K562 (cell line): ENCODE data around the gene MMP24. TPM values are rescaled to one million over a fixed set of nuclear protein-coding genes. Genes with fewer than 3 reads are reported as not detected.

Source experiments
- ATAC-seq: fragments of 200-7000 bp; cut with Tn5 transposase; 3 replicates; pipeline ENCODE4 v1.9.1; 2020; ENCODE audit warnings: moderate library complexity
- BruUV-seq: library from RNA; stranded (reverse); fragments of 400-500 nt; replicated peaks from 2 replicates; lab custom pipeline; 2021; lab: Mats Ljungman, UMichigan
- CTCF ChIA-PET: fragments of 300-600 bp; formaldehyde crosslinking; extraction: SDS; loops from one replicate; lab custom pipeline; 2021; ENCODE audit warnings: low intra/inter-chr PET ratio; lab: Yijun Ruan, JAX
- POLR2A ChIA-PET: fragments of 300-600, 350-650 bp; sonication (Branson Sonifier 250); formaldehyde crosslinking; extraction: SDS; loops from one replicate; lab custom pipeline; 2021; ENCODE audit warnings: antibody characterized with exemption, inconsistent platforms; lab: Yijun Ruan, JAX
- DNase-seq, 4 experiments: peaks; one replicate each; pipeline versions ENCODE4 v3.0.0 to v3.0.0-alpha.2; 2011 to 2018; ENCODE audit warnings: low spot score in 3 of 4, mixed read lengths in 3 of 4; ENCODE audit errors: extremely low read depth in 1 of 4
- FAIRE-seq: peaks from 2 replicates; lab custom pipeline; 2011; peaks lifted over from hg19 to GRCh38; lab: Jason Lieb, UNC
- H2AFZ ChIP-seq: 2 replicates; pipeline ENCODE4 v1.6.0; 2011; ENCODE audit warnings: low read depth, low read length, control low read depth, inconsistent platforms
- H3K27ac ChIP-seq: fragments of 200-600 bp; 3 replicates; pipeline ENCODE4 v1.8.0; 2011; ENCODE audit warnings: low read depth, mild to moderate bottlenecking, control low read depth, inconsistent platforms, low read length, moderate library complexity, mixed read lengths; ENCODE audit errors: extremely low read depth
- H3K27me3 ChIP-seq, 2 experiments: fragments of 300-600 bp in 1 of 2; 2 replicates in 1 of 2; 3 replicates in 1 of 2; pipeline versions ENCODE4 v1.6.0 to v1.8.0; 2011; ENCODE audit warnings: inconsistent platforms in 2 of 2, low read length in 2 of 2, mild to moderate bottlenecking in 1 of 2, mixed read lengths in 1 of 2, moderate library complexity in 1 of 2; ENCODE audit not compliant: control insufficient read depth in 2 of 2, insufficient read depth in 2 of 2
- H3K36me3 ChIP-seq: fragments of 300-600 bp; 3 replicates; pipeline ENCODE4 v1.8.0; 2011; ENCODE audit warnings: mild to moderate bottlenecking, low read length, inconsistent platforms; ENCODE audit not compliant: control insufficient read depth, insufficient read depth
- H3K4me1 ChIP-seq, 2 experiments: fragments of 200-600 bp in 1 of 2; replicated peaks in 1 of 2; 2 replicates in 1 of 2; 3 replicates in 1 of 2; pipeline versions ENCODE4 v1.5.1 to v1.8.0; 2011; ENCODE audit warnings: inconsistent platforms in 2 of 2, low read length in 2 of 2, mild to moderate bottlenecking in 1 of 2, mixed read lengths in 1 of 2, moderate library complexity in 1 of 2; ENCODE audit not compliant: control insufficient read depth in 2 of 2, insufficient read depth in 2 of 2
- H3K4me2 ChIP-seq: 2 replicates; pipeline ENCODE4 v1.6.1; 2011; ENCODE audit warnings: low read length, control low read depth, inconsistent platforms, mixed read lengths; ENCODE audit not compliant: insufficient read depth
- H3K4me3 ChIP-seq: fragments of 200-600 bp; sonication (generic), shearing (Covaris generic); 2 replicates; pipeline ENCODE4 v1.5.1; 2016; ENCODE audit warnings: control low read depth, inconsistent platforms
- H3K79me2 ChIP-seq: fragments of 200-600 bp; 3 replicates; pipeline ENCODE4 v1.8.0; 2011; ENCODE audit warnings: low read length, inconsistent platforms; ENCODE audit not compliant: control insufficient read depth, insufficient read depth
- H3K9ac ChIP-seq, 2 experiments: 2 replicates each; pipeline versions ENCODE4 v1.6.0 to v1.6.1; 2011; ENCODE audit warnings: low read depth in 2 of 2, low read length in 2 of 2, control low read depth in 1 of 2, inconsistent platforms in 1 of 2, mild to moderate bottlenecking in 1 of 2, mixed read lengths in 1 of 2; ENCODE audit not compliant: insufficient read depth in 1 of 2
- H3K9me1 ChIP-seq: one replicate; pipeline ENCODE4 v1.6.0; 2011; ENCODE audit warnings: inconsistent platforms, mild to moderate bottlenecking, low read length, moderate library complexity; ENCODE audit not compliant: control insufficient read depth, insufficient read depth
- H3K9me3 ChIP-seq: replicated peaks from 2 replicates; pipeline ENCODE4 v1.5.1; 2011; ENCODE audit warnings: low read depth, low read length, inconsistent platforms; ENCODE audit not compliant: control insufficient read depth, insufficient read depth
- H4K20me1 ChIP-seq: replicated peaks from 2 replicates; pipeline ENCODE4 v1.6.1; 2011; ENCODE audit warnings: low read length, inconsistent platforms, mixed read lengths; ENCODE audit not compliant: control insufficient read depth, insufficient read depth
- C11orf30 ChIP-seq: fragments of 450-650 bp; IDR thresholded peaks from 2 replicates; pipeline ENCODE4 v1.6.1; 2016; ENCODE audit warnings: low read depth, mild to moderate bottlenecking
- CBX1 ChIP-seq: sonication (generic); IDR thresholded peaks from 2 replicates; pipeline ENCODE4 v1.6.1; 2016; ENCODE audit warnings: antibody characterized with exemption, low read depth, mild to moderate bottlenecking
- ELF2 ChIP-seq: fragments of 250-450 bp; sonication (Bioruptor Pico); IDR thresholded peaks from 2 replicates; pipeline ENCODE4 v1.5.0; 2021; ENCODE audit warnings: mild to moderate bottlenecking
- HDGF ChIP-seq: fragments of 450-650 bp; IDR thresholded peaks from 2 replicates; pipeline ENCODE4 v1.6.1; 2016
- LARP7 ChIP-seq: fragments of 450-650 bp; IDR thresholded peaks from 2 replicates; pipeline ENCODE4 v1.6.1; 2016
- MCM7 ChIP-seq, 2 experiments: fragments of 450-650 bp; IDR thresholded peaks; 2 replicates each; pipeline ENCODE4 v1.6.1; 2016 to 2018
- POLR2B ChIP-seq: fragments of 450-650 bp; IDR thresholded peaks from 2 replicates; pipeline ENCODE4 v1.6.1; 2018; ENCODE audit warnings: low read depth; ENCODE audit not compliant: partially characterized antibody
- SMARCA4 ChIP-seq: fragments of 450-650 bp; IDR thresholded peaks from 2 replicates; pipeline ENCODE4 v1.6.1; 2016
- SNRNP70 ChIP-seq: fragments of 200-400 bp; formaldehyde crosslinking; optimal IDR thresholded peaks from 2 replicates; pipeline ENCODE3; 2017; ENCODE audit warnings: low read depth, low read length
- SOX6 ChIP-seq: fragments of 450-650 bp; IDR thresholded peaks from 2 replicates; pipeline ENCODE4 v1.6.1; 2014; ENCODE audit warnings: mild to moderate bottlenecking
- SPI1 ChIP-seq: IDR thresholded peaks from 2 replicates; pipeline ENCODE4 v1.6.1; 2011; ENCODE audit warnings: low read depth, low read length, control low read depth, borderline replicate concordance
- TARDBP ChIP-seq: fragments of 450-650 bp; IDR thresholded peaks from 2 replicates; pipeline ENCODE4 v1.6.1; 2016
- TEAD1 ChIP-seq, 2 experiments: fragments of 450-650 bp in 1 of 2; sonication (generic) in 1 of 2; formaldehyde crosslinking; IDR thresholded peaks; 2 replicates each; pipeline versions ENCODE4 v1.4.0 to v1.8.0; 2020 to 2022; ENCODE audit warnings: mild to moderate bottlenecking in 2 of 2, missing genetic modification reagents in 1 of 2
- ZBTB1 ChIP-seq: sonication (generic); formaldehyde crosslinking; IDR thresholded peaks from 2 replicates; pipeline ENCODE4 v1.8.1; 2023; ENCODE audit warnings: missing genetic modification reagents, low read depth, mild to moderate bottlenecking, borderline replicate concordance
- WGBS: fragments of 100-300 bp; shearing (Covaris generic); methylation state at CpG from one replicate; pipeline ENCODE4 v1.1.6; 2016; ENCODE audit warnings: low coverage, mixed read lengths; ENCODE audit not compliant: insufficient coverage; ENCODE audit errors: missing lambda C conversion rate; 5-methylcytosine and 5-hydroxymethylcytosine counted together
- in situ Hi-C: fragments of 300-500 bp; cut with MboI; formaldehyde crosslinking; loops from 4 replicates; pipeline ENCODE4 v1.15.0; 2018; ENCODE audit warnings: inconsistent platforms, mixed read lengths
- intact Hi-C: fragments of 100-400 bp; cut with micrococcal nuclease; formaldehyde crosslinking; loops from 2 replicates; pipeline ENCODE4 v1.14.2; 2022
- polyA plus RNA-seq, 8 experiments: library from polyadenylated mRNA; depleted of rRNA in 4 of 8; stranded (reverse) in 5 of 8; unstranded in 3 of 8; fragments of >200 nt; fragmentation: Nextera tagmentation in 2 of 8; fragmentation: Illumina TruSeq in 1 of 8; extraction: Ambion mirVana in 2 of 8; extraction: Trizol in 1 of 8; gene quantifications; 2 replicates each; pipeline versions ENCODE4 v1.2.1 to v1.2.3, GENCODE V29; 2011 to 2014; ENCODE audit warnings: inconsistent platforms in 1 of 8, missing spikeins in 1 of 8
- total RNA-seq, 7 experiments: library from RNA; depleted of rRNA in 6 of 7; stranded (reverse); fragments of >200 nt in 6 of 7; fragmentation: Illumina TruSeq in 2 of 7; extraction: Trizol in 2 of 7; gene quantifications; 2 replicates each; pipeline versions ENCODE4 v1.2.1 to v1.2.3, GENCODE V29; 2011 to 2021; ENCODE audit warnings: low replicate concordance in 1 of 7
- TF ChIP-seq, protein P1 (sequence below), 2 experiments: fragments of 250-450 bp in 1 of 2; fragments of 450-650 bp in 1 of 2; sonication (Bioruptor Pico) in 1 of 2; IDR thresholded peaks; 2 replicates each; pipeline versions ENCODE4 v1.6.1 to v1.8.0; 2016 to 2021; ENCODE audit warnings: mild to moderate bottlenecking in 2 of 2, moderate library complexity in 2 of 2, missing compliant biosample characterization in 1 of 2, missing genetic modification characterization in 1 of 2
- TF ChIP-seq, protein P2 (sequence below): fragments of 200-800 bp; sonication (Bioruptor generic); IDR thresholded peaks from 2 replicates; pipeline ENCODE4 v1.6.1; 2016; ENCODE audit warnings: missing genetic modification characterization, missing compliant biosample characterization

Gene MMP24
- total and polyA plus RNA-seq, 9 of the 15 experiments (the other 6 are each of a cell fraction or from before 2014, with no cell fraction given), result 0.03 to 0.07 (median 0.03) TPM; not detected in 6

DNA sequence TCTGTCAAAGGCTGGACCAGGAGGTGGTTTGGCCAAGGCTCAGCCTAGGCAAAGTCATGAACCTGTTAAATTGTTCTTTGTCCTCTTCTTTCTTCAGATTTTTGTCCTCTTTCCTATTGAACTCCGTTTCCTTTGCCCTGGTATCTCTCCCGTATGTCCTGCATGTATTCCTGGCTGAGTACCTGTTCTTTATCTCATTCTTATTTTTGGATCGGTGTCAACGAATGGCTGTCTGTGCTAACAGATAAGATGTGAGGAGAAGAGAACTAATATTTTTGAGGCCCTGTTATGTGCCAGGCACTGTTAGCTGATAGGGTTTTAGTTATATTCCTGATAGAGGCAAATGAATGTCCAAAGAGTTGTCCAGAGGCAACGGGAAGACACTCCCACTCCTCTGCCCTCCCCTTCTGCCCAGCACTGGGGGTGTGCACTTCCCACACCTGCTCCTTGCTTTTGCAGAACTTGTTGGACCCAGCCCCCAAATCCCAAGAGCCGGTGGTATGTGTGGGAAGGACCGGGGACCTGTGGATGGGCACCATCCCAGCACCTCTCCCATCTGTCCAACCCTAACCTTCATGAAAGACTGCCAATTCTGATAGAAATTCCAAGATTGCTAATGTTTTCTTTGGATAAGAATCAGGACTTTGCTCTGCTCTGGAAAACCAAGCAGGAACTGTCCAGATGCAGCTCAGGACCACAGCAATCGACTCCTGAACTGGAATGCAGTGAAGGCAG is 30.9 kb downstream of the MMP24 start (continued):
- TF ChIP-seq TARDBP (no peak), SMARCA4 (no peak), SOX6 (no peak), TEAD1 (CRISPR knock-in tag; IDR thresholded peaks at IDR 0.05) (no peak), HDGF (no peak)

DNA sequence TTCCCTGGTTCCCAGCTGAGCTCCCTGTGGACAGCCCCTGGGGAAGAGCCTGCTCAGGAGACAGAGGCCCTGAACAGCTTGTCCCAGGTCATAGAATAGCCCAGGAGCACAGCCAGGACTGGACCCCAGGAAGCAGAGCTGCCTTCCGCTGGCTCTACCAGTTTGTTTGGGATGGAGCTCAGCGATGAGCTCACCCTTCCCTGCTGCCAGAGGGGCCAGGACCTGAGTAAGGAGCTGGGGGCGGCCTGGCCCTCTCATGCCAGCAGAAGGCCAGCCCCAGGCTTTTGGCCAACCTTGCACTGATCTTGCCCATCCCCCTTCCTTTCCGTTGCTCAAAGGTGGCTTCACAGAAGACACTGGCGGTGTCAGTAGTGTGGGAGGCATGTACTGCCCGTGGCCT is 33.9 kb downstream of the MMP24 start:
- no TSS peak for BruUV-seq
- peaks cover 4 to 15% of the 10 kb centered on the region in 2 experiments; a peak in 3 of 5 replicates for H3K4me1 ChIP-seq
- H3K9me1 ChIP-seq, result no peaks in the 10 kb centered on the region
- H3K36me3 ChIP-seq, result no peaks in the 10 kb centered on the region
- H3K27me3 ChIP-seq, result peaks cover 2 to 27% of the 10 kb centered on the region in 2 experiments; a peak in 3 of 5 replicates
- H2AFZ ChIP-seq, result no peak overlapping the region
- POLR2A ChIA-PET, result interaction anchor here (1.8 kb wide), 1 partner anchor 16 kb away, joined by 6 read pairs; no protein-coding TSS in a partner anchor
- H3K27ac ChIP-seq, result no peak overlapping the region
- CTCF ChIA-PET, result no interaction called here
- DNase-seq (no peak), ATAC-seq (no peak; the same call in 2 of the 3 replicates), FAIRE-seq (no peak)
- H3K4me3 ChIP-seq, result no peak overlapping the region
- no peak overlapping the region for H3K4me2 ChIP-seq
- in situ Hi-C loops, result no loop called here
- intact Hi-C loops, result loop anchor here (10.0 kb wide), 2 partner anchors 386 to 426 kb away; partner anchors contain the start of genes ACSS2 and GGT7
- 12% methylated on average over 6 of the region's 6 CpGs for WGBS
- H3K79me2 ChIP-seq, result no peaks in the 10 kb centered on the region
- H3K9me3 ChIP-seq, result no peaks in the 10 kb centered on the region
- peak overlapping the region in 1 of 2 experiments; percentile 56; a peak in 2 of 4 replicates for H3K9ac ChIP-seq
- H4K20me1 ChIP-seq, result 0 out of 2 replicates have a peak, but pooled peaks cover 6% of the 10 kb centered on the region
- no peak for TF ChIP-seq SMARCA4
- TF ChIP-seq CBX1, result no peak
- no peak for TF ChIP-seq SNRNP70
- TF ChIP-seq C11orf30, result no peak
- no peak for TF ChIP-seq MCM7 (IDR thresholded peaks at IDR 0.05)
- no peak for TF ChIP-seq ELF2 (CRISPR knock-in tag)
- TF ChIP-seq LARP7, result no peak
- TF ChIP-seq, protein P1, sequence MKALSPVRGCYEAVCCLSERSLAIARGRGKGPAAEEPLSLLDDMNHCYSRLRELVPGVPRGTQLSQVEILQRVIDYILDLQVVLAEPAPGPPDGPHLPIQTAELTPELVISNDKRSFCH (CRISPR knock-in tag; IDR thresholded peaks at IDR 0.05), result no peak
- TF ChIP-seq, protein P1 (tag; IDR thresholded peaks at IDR 0.05), result no peak
- TF ChIP-seq SPI1, result no peak
- TF ChIP-seq ZBTB1 (CRISPR knock-in tag), result no peak
- no peak for TF ChIP-seq POLR2B
- TF ChIP-seq, protein P2, sequence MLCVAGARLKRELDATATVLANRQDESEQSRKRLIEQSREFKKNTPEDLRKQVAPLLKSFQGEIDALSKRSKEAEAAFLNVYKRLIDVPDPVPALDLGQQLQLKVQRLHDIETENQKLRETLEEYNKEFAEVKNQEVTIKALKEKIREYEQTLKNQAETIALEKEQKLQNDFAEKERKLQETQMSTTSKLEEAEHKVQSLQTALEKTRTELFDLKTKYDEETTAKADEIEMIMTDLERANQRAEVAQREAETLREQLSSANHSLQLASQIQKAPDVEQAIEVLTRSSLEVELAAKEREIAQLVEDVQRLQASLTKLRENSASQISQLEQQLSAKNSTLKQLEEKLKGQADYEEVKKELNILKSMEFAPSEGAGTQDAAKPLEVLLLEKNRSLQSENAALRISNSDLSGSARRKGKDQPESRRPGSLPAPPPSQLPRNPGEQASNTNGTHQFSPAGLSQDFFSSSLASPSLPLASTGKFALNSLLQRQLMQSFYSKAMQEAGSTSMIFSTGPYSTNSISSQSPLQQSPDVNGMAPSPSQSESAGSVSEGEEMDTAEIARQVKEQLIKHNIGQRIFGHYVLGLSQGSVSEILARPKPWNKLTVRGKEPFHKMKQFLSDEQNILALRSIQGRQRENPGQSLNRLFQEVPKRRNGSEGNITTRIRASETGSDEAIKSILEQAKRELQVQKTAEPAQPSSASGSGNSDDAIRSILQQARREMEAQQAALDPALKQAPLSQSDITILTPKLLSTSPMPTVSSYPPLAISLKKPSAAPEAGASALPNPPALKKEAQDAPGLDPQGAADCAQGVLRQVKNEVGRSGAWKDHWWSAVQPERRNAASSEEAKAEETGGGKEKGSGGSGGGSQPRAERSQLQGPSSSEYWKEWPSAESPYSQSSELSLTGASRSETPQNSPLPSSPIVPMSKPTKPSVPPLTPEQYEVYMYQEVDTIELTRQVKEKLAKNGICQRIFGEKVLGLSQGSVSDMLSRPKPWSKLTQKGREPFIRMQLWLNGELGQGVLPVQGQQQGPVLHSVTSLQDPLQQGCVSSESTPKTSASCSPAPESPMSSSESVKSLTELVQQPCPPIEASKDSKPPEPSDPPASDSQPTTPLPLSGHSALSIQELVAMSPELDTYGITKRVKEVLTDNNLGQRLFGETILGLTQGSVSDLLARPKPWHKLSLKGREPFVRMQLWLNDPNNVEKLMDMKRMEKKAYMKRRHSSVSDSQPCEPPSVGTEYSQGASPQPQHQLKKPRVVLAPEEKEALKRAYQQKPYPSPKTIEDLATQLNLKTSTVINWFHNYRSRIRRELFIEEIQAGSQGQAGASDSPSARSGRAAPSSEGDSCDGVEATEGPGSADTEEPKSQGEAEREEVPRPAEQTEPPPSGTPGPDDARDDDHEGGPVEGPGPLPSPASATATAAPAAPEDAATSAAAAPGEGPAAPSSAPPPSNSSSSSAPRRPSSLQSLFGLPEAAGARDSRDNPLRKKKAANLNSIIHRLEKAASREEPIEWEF (CRISPR knock-in tag), result no peak
